Uterus (tissue), 2 donors: ENCODE measurements around the gene PYROXD2.

Experiments used
- CTCF ChIP-seq, 4 experiments: fragments of 200-600 bp in 2 of 4; fragments of 450-650 bp in 2 of 4; sonication (generic) in 2 of 4; IDR thresholded peaks; one replicate each; pipeline ENCODE4 v1.5.1; 2016 to 2019; ENCODE audit warnings: antibody characterized with exemption in 4 of 4, mild to moderate bottlenecking in 2 of 4, moderate library complexity in 1 of 4
- POLR2A ChIP-seq, 2 donors: fragments of 450-650 bp; IDR thresholded peaks; one replicate each; pipeline ENCODE4 v1.6.1; 2016; ENCODE audit warnings: antibody characterized with exemption in 2 of 2, mild to moderate bottlenecking in 1 of 2, moderate library complexity in 1 of 2

- no peak for TF ChIP-seq CTCF (IDR thresholded peaks at IDR 0.05)
- TF ChIP-seq POLR2A (IDR thresholded peaks at IDR 0.05) = no peak
Observed at GRCh38 chr10:98433881-98434732, 19.1 kb upstream of the PYROXD2 start.
